Gastrocnemius medialis (tissue), 4 donors: ENCODE results near the gene SPC24.
"Not testable (repeated sequence)": the region's sequence is repeated elsewhere in the genome, so short reads cannot be mapped to it uniquely, and the experiment has no call there.

Experiments used
- POLR2A ChIP-seq, 2 donors: fragments of 450-650 bp; IDR thresholded peaks; one replicate each; pipeline ENCODE4 v1.6.1; 2017; ENCODE audit warnings: antibody characterized with exemption in 2 of 2, mild to moderate bottlenecking in 2 of 2, moderate library complexity in 2 of 2
- TF ChIP-seq, protein P1 (sequence below), 5 experiments: fragments of 450-650 bp in 3 of 5; fragments of 200-600 bp in 2 of 5; sonication (generic) in 2 of 5; IDR thresholded peaks in 4 of 5; conservative IDR thresholded peaks in 1 of 5; 1 replicate in 4 of 5; 2 replicates in 1 of 5; pipeline ENCODE4 v1.5.1; 2016 to 2019; ENCODE audit warnings: antibody characterized with exemption in 5 of 5, mild to moderate bottlenecking in 3 of 5, moderate library complexity in 3 of 5

DNA sequence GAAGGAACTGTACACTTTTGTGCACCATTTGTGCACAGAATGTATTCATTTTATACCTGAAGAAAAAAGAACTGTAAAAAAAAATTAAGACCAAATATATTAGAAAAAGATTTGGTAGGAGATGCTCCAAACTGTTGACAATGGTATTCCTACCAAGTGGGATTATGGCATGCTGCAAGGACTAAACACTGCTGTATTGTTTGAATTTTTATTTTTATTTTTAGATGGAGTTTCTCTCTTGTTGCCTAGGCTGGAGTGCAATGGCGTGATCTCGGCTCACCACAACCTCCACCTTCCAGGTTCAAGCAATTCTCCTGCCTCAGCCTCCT lies 4.8 kb upstream of the SPC24 start:
- TF ChIP-seq, protein P1, sequence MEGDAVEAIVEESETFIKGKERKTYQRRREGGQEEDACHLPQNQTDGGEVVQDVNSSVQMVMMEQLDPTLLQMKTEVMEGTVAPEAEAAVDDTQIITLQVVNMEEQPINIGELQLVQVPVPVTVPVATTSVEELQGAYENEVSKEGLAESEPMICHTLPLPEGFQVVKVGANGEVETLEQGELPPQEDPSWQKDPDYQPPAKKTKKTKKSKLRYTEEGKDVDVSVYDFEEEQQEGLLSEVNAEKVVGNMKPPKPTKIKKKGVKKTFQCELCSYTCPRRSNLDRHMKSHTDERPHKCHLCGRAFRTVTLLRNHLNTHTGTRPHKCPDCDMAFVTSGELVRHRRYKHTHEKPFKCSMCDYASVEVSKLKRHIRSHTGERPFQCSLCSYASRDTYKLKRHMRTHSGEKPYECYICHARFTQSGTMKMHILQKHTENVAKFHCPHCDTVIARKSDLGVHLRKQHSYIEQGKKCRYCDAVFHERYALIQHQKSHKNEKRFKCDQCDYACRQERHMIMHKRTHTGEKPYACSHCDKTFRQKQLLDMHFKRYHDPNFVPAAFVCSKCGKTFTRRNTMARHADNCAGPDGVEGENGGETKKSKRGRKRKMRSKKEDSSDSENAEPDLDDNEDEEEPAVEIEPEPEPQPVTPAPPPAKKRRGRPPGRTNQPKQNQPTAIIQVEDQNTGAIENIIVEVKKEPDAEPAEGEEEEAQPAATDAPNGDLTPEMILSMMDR (IDR thresholded peaks at IDR 0.05 in 4 of 5, conservative IDR thresholded peaks at IDR 0.05 in 1 of 5) = not testable (repeated sequence)
- TF ChIP-seq POLR2A (IDR thresholded peaks at IDR 0.05) = not testable (repeated sequence)
